ENCODE data around the gene RHOT2. TPM values are rescaled to one million over a fixed set of nuclear protein-coding genes. Genes with fewer than 3 reads are reported as not detected.

Gene RHOT2
- total RNA-seq, 1 experiment from 2014 or later = 98.5 TPM

DNA sequence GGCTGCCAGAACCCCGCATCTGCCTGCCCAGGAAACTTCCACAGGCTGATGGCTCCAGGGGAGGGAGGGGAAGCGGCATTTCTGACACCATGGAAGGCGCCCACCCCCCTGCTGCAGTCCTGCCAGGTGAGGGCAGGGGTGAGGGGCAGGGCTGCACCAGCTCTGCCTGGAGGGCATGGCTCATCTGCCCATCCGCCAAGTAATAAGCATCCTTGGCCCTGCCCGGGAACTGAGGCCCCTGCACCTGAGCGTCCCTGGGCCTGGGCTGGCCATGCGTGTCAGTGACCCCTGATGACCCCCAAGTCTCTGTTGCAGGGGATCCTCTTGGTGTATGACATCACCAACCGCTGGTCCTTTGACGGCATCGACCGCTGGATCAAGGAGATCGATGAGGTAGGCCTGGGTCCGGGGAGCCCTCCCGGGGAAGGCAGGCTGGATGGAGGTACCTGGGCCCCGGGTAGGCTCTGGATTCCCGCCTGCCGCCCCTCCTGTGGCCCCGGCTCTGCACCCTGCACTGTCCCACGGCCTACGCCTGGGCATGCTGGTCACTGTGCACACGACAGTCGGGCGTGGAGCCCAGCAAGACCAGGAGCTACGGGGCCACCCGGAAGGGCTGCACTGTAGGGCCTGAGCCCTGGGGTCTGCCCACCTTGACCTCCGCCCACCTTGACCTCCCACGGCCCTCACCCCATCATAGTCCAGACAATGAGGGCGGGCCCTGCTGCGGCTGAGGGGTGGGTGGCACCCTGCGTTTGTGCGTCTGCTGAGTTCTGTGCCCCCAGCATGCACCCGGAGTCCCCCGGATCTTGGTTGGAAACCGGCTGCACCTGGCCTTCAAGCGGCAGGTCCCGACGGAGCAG lies 42.6 kb upstream of the RHOT2 start:
- ChIA-PET RAD21 (ENCODE audit: low non-redundant PET in 1 of 2, low total read pairs in 2 of 2, uncharacterized antibody in 2 of 2, unreplicated experiment in 2 of 2) (no interaction called here), POLR2A (no interaction called here), CTCF (no interaction called here)
- DNase-seq (ENCODE audit: low read depth, low spot score) = no peak
- Histone ChIP-seq H3K9ac (ENCODE audit: low read length) (no peak overlapping the region), H3K9me3 (ENCODE audit: control insufficient read depth in 1 of 2, insufficient read depth in 1 of 2, low read depth in 1 of 2, low read length in 2 of 2) (no peaks in the 10 kb centered on the region), H2AFZ (ENCODE audit: low read depth, low read length, poor library complexity, severe bottlenecking) (no peak overlapping the region), H3K4me1 (ENCODE audit: control insufficient read depth in 1 of 2, insufficient read depth in 2 of 2, low read length in 2 of 2) (peaks cover 35 to 56% of the 10 kb centered on the region in 2 experiments), H4K20me1 (ENCODE audit: insufficient read depth) (no peaks in the 10 kb centered on the region), H3K27ac (ENCODE audit: low read depth, low read length) (peak overlapping the region; percentile 83; the same call in 1 of the 2 replicates), H3K79me2 (ENCODE audit: insufficient read depth, low read length) (no peaks in the 10 kb centered on the region), H3K4me2 (ENCODE audit: low read length) (peak overlapping the region; percentile 61; the same call in 1 of the 2 replicates), H3K9me2 (ENCODE audit: insufficient read depth) (no peaks in the 10 kb centered on the region), H3K36me3 (ENCODE audit: control insufficient read depth in 1 of 2, insufficient read depth in 2 of 2, low read length in 2 of 2) (no peaks in the 10 kb centered on the region), H3K27me3 (ENCODE audit: insufficient read depth, low read length) (no peaks in the 10 kb centered on the region), H3K4me3 (replicated peaks in 1 of 2; ENCODE audit: low read depth in 1 of 2, low read length in 2 of 2) (no peak overlapping the region)
- ATAC-seq = no peak
- BruUV-seq (replicated peaks) = no TSS peak
- TF ChIP-seq YY1 (IDR thresholded peaks at IDR 0.05; ENCODE audit: extremely low read depth, insufficient replicate concordance, low read depth, low read length) (no peak), ZFX (IDR thresholded peaks at IDR 0.05) (no peak), ZBTB33 (IDR thresholded peaks at IDR 0.05; ENCODE audit: extremely low read depth, insufficient replicate concordance, low read length) (no peak), CTCF (IDR thresholded peaks at IDR 0.05 in 2 of 3, conservative IDR thresholded peaks at IDR 0.05 in 1 of 3; ENCODE audit: borderline replicate concordance in 1 of 3, insufficient read depth in 1 of 3, low read depth in 2 of 3, low read length in 2 of 3) (no peak), ZNF274 (IDR thresholded peaks at IDR 0.05; ENCODE audit: low read depth, low read length) (no peak), EGR1 (IDR thresholded peaks at IDR 0.05; ENCODE audit: low read depth) (no peak)
- intact Hi-C loops (cut with micrococcal nuclease) = loop anchor here (5.0 kb wide), 1 partner anchor 33 kb away; the partner anchor contains the start of gene RAB40C

All from HCT116 (cell line).